T-helper 9 cell (primary cell): ENCODE data around the gene SLC38A5.

ENCODE experiments used
- DNase-seq: peaks from one replicate; pipeline ENCODE4 v3.0.0-alpha.2; 2020

The SLC38A5 gene

DNA sequence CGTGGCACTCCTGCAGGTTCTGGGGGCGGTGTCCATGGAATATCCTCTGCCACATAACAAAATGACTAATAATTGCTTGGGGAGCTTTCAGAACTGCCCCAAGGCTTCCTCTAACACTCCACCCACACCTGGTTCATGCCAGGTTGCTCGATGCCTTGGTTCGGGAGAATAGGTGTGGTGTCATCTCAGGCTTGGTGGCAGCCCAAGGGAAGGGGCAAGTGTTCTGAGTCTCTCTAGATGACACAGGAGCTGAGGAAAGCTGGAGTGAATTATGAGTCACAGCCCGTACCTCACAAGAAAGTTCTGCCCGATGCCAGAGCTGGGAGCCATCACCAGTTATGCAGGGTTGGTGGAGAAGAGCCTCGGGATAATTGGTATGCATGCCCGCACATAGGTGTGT lies 20.6 kb upstream of the SLC38A5 start:
- DNase-seq: no peak

DNA sequence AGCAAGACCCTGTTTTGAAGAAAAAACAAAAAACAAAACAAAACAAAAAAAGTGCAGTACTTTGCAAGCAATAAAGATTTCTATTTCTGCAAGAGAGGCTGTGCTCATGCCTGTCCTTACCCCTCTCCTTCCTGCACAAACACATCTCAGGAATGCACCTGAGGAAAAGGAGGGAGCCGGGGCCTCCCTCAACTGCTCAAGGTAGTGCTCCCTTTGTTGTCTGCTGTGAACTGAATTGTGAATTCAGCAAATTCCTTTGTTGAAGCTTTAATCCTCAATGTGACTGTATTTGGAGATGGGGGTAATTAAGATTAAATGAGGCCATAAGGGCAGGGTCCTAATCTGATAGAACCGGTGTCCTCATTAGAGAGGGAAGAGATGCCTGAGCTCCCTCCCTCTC lies 19.8 kb upstream of the SLC38A5 start:
- DNase-seq: no peak

DNA sequence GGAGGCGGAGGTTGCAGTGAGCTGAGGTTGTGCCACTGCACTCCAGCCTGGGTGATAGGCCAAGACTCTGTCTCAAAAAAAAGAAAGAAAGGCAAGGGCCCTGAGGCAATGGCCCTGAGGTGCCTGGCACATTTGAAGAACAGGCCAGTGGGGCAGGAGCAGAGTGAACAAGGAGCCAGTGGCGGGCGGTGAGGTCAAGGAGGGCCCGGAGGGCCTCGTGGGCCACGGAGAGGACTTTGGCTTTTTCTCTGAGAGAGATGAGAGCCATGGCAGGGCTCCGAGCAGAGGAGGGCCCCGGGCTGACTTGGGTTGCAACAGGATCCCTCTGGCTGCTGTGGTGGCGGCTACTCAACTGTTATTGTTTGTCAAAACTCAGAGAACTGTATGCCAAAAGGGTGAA lies 19.2 kb upstream of the SLC38A5 start:
- DNase-seq: no peak

DNA sequence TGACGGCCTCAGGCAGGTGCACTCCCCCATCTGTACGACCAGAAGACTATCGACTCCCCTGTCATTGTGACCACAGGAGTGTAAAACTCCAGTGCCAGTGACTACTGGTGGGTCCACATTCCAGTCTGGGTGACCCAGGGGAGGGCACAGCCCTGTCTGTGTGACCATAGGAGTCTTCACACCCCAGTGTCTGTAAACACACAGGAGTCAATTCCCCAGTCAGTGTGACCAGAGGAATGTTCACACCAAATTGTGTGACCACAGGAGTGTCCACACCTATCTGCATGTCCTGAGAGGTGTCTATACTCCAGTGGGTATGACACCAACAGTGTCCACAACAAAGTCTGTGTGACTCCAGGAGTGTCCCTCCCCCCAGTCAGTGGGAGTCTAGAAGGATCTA lies 18.0 kb upstream of the SLC38A5 start:
- DNase-seq: no peak

DNA sequence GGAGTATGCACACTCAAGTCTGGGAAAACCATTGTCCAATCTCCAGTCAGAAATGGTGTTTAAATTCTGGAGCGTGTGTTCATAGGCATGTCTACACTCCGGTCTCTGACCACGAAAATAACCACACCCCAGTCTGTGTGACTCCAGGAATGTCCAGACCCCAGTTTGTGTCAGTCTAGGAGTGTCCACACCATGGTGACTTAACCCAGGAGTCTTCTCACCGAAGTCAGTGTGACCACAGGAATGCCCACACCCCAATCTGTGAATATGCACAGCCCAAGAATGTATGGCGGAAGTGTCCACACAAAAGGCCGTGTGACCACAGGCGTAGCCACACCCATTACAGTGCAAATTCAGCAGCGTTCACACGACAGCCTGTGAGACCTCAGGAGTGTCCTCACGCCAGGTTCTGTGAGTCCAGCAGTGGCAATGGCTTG lies 17.3 kb upstream of the SLC38A5 start:
- DNase-seq: no peak

DNA sequence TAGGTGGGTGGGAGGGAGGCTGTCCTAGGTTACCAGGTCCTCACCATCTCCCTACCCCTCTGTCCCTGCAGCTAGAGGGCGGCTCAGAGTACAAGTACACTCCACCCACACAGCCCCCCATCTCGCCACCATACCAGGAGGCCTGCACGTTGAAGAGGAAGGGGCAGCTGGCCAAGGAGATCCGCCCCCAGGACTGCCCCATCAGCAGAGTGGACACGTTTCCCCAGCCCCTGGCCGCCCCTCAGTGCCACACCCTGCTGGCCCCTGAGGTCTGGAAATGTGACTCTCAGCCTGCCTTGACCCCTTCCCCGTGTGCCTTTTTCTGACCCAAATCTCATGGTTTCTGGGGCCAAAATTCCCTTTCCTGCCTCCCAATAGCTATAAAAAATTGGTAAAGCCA lies 12.5 kb upstream of the SLC38A5 start:
- DNase-seq: no peak

DNA sequence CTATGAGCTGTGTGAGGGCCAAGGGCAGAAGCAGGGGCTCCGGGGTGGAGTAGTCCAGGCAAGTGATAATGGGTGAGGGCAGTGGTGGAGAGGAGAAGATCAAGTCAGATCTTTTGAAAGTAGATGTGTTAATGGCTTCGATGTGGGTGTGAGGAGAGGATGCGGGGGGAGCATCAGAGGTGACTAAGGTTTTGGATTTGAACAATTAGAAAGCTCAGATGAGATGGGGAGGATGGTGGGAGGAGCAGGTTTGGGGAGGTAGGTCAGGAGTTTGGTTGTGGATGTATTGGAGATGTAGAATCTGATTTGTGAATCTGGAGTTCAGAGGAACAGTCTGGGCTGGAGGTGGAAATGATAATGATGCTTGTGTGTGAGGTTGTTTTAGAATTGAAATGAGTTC lies 10.5 kb upstream of the SLC38A5 start:
- no peak for DNase-seq

DNA sequence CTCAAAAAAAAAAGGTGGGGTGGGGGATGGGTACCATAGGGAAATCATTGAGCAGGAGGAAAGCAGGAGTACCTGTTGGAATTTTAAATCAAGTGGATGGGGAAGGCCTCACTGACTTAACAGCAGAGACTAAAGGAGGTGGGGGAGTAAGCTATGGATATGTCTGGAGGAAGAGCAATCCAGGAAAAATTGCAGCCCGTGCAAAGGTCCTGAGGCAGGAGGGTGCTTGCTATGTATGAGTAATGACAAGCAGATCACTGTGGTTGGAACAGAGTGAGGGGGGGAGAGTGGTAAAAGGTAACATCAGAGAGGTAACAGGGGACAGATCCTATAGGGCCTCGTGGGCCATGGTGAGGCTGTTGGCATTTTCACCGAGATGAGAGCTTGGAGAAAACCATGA lies 10.1 kb upstream of the SLC38A5 start:
- DNase-seq: no peak

DNA sequence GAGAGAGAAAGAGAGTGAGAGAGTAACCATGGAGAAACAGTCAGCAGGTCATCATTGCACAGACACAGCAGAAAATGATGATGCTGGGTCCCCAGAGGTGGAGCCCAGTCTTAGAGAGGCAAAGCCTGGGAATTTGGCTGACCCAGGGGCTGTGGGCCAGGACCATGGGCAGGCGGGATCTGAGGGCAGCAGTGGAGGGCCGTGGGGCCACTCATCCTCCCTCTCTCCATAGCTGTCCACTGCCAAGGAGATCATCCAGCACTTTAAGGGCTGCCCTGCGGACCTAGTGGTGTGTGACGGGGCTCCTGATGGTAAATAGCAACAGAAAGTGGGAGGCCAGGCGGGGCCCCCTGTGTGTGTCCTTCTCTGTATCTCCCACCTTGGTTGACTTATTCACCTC lies 8.7 kb upstream of the SLC38A5 start:
- DNase-seq: no peak

DNA sequence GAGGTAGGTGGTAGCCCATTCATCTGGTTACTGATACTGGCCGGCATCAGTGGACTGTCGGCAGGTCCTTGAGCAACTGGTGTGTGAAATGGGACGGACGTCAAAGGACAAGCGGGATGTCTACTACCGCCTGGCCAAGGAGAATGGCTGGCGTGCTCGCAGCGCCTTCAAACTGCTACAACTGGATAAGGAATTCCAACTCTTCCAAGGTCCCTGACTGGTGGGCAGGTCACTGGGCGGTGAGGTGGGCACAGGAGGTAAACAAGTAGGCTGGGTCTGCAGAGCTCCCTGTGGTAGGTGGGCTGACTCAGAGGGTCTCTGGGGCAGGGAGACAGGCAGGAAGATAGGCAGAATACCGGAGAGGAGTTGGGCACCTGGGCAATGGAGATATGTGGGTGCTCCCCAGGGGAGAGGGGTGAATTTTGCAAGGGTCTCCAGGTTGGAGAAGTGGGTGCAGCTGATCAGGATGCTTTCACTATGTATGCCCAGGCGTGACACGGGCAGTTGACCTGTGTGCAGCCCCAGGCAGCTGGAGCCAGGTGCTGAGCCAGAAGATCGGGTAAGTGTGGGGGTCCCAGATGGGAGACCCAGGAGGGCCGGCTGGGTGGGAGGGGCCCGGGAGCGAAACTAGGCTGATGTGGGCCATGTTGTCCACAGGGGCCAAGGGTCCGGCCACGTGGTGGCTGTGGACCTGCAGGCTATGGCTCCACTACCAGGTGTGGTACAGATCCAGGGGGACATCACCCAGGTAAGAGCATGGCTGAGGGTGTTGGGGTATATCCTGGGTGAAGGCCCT lies 8.1 kb upstream of the SLC38A5 start:
- no peak for DNase-seq

DNA sequence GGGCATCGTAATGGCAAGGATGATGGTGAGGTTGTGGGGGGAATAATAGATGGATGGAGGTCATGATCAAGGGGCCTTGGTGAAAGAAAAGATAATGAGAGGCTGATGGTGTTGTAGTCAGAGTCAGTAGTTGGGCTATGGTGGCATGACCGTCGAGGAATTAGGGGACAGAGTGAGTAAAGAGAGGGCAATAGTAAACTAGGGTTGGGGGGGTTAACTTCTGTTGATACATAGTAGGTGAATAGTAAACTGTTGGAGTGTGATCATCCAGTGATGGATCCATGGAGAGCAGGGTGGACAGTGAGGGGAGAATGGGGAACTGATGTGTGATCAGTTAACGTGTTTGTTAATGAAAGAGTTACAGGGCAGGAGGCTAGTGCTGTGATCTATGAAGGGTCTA lies 6.9 kb upstream of the SLC38A5 start:
- no peak for DNase-seq

DNA sequence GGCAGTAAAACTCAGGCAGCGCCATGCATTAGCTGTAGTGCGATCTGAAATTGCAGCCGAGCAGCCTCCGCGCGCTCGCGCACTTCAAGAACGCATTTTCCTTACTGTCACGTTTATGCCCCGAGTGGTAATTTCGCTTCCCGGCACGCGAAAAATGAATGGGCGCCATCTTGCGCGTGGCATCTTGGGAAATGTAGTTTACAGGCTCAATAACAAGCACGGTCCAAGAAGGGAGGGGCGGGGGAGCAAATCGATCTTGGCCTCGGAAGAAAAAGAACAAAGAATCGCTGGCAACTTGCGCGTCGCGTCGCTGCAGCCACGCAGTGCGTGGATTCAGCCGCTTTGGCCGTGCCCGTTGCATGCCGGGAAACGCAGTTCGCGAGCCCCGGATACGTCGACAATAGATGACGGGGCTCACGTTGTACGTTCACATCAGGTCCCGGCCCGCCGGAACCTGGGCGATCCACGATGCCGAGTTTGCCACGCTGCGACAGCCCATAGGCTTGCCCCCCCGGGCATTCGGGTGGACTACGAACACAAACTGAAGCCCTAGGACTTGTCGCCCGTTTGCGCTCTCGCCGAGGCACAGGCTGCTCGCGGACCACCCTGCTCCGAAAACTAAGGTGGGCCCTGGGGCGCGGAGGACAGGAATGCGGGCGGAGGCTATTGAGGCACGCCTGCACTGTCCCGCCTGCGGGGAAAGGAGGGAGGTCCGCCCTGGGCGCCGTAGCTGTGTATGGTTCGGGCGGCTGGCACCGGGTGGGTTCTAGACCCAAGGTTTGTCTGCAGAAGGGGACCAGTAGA lies 5.9 kb upstream of the SLC38A5 start, which contains the start of gene FTSJ1:
FTSJ1 (plus strand) TSS at position 426 of the 804 bp plus-strand sequence. CDS start 1,849 bp downstream, outside the sequence.
- DNase-seq: peak; percentile 73

DNA sequence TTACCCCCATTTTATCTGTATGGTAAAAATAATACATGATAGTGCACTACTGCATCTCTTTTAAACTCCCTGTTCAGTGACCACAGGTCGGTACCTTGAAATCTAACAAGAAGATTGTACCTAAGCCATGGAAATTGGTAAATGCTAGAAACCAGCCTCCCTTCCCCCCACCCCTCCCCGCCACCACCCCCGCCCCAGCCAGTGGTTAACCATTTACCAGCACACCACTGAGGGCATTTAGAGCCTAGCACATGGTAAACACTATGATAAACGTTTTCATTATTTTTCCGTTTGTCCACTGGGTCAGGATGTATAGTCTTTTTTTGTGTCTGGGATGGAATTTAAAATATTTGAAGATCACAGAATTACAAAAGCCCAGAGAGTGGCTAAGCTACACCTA lies 5.2 kb upstream of the SLC38A5 start:
- DNase-seq: no peak

DNA sequence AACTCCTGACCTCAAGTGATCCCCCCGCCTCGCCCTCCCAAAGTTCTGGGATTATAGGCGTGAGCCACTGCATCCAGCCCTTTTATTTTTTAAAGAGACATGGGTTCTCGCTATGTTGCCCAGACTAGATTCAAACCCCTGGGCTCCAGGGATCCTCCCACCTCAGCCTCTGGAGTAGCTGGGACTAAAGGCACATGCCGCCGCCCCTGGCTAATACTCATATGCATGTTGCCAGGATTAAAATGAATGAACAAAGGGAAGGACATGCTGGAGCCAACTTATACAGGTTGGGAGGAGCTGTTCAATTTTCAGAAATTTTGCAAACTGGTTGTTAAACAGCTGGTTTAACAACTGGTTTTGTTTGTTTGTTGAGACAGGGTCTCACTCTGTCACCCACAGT lies 4.5 kb upstream of the SLC38A5 start:
- DNase-seq: no peak

DNA sequence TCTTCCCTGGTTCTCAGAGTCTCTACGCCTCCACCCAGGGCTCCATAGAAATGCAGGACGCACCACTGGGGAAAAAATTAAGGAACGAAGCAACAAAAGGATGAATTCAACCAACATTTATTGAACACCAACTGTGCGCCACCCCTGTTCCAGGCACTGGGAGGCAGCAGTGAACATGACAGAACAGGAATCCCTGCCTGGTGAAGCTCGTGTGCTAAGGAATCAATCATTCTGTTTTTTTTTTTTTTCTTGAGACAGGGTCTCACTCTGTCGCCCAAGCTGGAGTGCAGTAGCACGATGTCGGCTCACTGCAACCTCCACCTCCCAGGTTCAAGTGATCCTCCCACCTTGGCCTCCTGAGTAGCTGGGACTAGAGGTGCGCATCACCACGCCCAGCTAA lies 4.1 kb upstream of the SLC38A5 start:
- DNase-seq: no peak

DNA sequence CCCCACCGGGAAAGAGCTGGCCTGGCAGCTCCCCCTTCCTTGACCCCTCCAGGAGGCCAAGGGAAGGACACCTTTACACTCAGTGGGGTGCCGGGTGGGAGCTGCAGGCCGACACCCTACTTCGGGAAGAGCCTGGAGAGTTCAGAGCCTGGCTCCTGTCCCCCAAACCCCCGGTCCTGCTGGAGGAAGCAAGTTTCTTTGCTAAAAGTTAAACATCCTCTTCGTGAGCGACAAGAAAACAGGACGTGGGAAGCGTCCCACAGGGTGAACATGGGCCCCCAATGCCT lies 3.6 kb upstream of the SLC38A5 start:
- no peak for DNase-seq

DNA sequence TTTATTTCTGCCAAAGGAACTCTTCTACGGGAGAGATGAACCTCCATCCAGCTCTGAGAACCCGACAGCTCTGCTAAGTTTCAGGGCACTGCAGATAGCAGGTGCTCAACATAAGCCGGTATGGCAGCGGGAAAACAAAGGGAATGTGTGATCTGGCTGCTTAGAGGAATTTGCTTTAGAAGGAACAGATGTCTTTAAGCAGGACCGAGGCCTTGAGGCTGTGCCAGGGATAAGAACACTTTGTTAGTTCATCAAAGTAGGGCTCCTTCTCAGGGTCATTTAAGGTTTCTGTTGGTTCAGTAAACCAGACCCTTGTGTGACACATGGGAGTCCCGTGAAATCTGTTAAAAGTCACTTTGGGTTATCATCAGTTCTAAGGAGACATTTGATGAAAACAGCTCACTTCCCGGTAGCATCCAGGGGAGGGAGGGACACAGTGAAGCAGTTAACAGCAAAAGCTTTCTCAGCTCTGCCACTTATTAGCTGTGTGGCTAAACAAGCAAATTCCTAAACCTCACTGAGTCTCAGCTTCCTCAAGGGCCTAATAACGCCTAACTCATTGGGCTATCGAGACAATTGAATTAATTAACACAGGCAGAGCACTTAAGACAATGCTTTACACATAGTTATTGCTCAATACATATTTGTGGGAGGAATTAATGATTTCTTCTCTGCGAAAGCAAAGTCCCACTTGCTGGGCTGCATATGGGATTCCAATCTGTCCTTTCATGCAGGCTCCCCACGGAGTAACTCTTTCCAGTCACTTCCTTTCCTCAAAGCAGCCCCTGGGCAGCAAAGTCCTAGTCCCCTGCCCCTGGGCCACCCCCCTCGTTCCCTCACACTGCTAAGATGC lies 3.0 kb upstream of the SLC38A5 start:
- DNase-seq: no peak

DNA sequence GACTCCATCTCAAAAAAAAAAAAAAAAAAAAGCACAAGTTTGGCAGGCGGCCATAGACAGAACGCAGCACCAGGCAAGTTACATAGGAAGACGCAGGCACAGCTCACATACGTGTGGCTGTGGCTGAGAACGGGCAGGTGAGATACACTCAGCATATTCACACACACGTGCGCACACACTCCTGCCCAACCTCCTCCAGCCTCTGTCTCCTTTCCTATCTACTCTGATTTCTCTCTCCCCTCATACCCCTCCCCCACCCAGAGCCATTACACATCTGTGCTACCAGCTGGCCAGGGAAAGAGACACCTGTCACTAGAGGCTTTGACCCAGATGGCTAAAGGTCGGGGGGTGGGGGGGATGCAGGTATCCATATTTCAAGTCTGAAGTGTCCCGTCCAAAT lies 2.2 kb upstream of the SLC38A5 start:
- no peak for DNase-seq

DNA sequence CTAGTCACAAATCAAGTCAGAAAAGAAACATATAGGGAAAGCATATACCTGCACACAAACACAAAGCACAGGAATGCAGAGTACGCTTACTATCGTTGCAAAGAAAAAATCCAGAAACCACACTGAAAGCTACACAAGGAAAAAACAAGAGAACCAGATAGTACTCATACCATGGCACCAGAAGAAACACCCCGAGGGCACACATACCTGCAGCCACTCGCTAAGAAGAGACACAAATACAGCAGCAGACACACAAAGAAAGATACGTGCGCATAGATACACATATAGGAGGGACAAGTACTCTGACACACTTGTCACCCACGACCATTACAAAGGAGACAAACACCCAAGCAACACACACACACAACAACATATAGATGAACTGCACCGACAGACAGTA lies 1.4 kb upstream of the SLC38A5 start:
- no peak for DNase-seq

DNA sequence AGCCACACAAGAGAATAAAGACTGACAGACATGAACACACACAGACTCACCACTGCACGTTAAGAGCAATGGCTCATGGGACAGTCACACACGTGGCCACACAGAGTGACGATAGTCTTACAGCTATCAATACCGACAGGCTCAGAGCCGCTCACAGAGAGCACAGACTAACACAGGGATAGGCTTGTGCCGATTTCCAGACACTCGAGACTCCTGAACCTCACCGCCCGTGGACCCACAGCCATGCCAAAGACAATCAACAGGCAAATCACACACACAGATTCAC lies 716 bp upstream of the SLC38A5 start:
- DNase-seq: no peak

DNA sequence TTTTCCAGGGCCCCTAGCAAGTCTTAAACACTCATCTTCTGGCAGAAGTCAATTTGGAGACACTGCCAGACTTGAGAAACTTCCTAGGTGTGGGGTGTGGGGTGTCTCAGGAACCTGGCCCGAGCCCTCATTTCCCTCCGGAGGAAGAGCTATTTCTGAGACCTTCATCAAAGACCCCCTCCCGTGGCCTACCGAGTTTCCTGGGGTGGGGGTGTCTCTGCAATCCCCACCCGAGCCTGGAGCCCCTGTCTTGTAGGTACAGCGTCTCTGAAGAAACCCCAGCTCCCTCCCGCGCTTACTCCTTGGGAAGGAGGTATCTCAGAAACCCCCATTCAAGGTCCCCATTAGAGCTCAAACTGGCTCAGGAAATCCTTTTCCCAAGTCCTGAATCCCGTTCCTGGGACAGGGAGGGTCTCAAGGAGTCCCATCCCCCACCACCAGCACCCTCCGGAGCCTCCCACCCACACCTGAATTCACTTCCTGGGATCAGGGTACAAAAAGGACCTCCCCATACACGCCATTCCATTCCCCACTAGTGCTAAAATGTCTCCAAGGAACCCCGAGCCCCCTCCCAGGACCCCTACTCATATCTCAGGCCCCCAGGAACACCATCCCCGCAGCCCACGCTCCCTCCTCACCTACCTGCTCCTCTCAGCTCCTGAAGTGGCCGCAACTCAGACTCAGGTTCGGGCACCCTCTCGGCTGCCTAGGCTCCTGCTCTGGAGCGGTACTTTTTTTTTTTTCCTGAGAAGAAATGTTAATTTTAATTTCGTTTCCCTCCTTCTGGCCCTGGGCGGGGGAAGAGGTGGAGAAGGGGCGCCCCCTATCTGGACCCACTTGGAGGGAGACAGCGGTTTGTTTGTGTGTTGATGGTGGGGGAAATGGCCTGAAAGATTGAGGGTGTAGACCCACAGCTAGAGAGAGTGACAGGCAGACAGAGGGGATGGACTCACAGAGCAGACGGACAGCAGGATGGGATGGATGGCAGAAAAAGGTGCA lies 1.1 kb downstream of the SLC38A5 start:
- DNase-seq: no peak

DNA sequence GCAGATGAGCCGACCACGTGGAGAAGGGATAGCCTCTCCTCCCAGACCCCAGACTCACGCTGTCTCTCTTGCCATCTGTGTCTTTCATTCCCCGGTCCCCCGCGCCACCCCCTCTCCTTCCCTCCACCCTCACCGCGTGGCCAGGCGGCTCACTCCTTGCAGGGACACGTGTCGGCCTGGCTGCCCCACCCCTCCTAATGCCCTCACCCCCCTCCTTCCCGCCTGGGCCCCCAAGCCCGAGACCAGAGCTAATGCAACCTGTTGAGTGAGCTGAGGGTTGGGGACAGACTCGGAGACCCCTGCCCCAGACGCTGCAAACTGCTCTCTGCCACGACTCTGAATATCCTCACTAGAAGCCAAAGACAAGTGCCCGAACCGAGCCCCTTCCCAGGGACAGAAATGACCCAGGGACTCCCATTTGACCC lies 1.8 kb downstream of the SLC38A5 start:
- peak; percentile 16 for DNase-seq
